ENCODE data around the gene CMTM3.
A peak's percentile ranks its signal among the peaks of the same experiment; 100 is the strongest.
"Not testable (repeated sequence)": the region's sequence is repeated elsewhere in the genome, so short reads cannot be mapped to it uniquely, and the experiment has no call there.

The CMTM3 gene, protein sequence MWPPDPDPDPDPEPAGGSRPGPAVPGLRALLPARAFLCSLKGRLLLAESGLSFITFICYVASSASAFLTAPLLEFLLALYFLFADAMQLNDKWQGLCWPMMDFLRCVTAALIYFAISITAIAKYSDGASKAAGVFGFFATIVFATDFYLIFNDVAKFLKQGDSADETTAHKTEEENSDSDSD

DNA sequence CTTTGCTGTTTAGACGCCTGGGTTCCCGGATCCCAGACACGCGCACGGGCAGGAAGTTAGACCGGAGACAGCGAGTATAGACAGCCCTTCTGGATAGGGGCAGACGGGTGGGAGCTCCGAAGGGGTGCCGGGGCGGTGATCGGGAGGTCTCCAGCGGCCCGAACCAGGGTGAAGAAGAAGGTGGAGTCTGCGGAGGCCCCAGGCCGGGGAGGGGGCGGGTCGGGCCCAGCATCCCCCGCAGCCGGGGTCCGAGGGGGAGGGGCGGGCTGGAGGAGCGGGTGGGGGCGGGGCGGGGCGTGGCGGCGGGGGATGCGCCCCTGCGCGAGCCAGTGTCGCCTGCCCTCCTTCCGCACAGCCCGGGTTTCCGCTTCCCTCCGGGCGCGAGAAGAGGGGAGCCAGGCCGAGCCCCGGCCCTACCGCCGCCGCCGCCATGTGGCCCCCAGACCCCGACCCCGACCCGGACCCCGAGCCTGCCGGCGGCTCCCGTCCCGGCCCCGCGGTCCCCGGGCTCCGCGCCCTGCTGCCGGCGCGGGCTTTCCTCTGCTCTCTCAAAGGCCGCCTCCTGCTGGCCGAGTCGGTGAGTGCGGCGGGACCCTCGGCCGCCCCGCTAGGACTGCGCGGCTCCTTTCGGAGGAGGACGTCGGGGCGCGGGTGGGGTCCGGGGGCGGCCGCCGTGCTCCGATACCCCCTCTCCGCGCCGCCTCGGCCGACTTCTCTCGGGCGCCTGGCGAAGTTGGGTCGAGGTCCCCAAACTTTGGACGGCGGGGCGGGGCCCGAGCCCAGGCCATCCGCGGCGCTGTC, at the start of gene CMTM3:
Gene CMTM3 (plus strand): TSS at position 329 of the 801 bp plus-strand sequence. CDS start 102 bp downstream, at position 431.
- DNase-seq, result peak; percentile 63

- no peak for DNase-seq
Observed at GRCh38 chr16:66560107-66560506, 44.4 kb upstream of the CMTM3 start.

DNA sequence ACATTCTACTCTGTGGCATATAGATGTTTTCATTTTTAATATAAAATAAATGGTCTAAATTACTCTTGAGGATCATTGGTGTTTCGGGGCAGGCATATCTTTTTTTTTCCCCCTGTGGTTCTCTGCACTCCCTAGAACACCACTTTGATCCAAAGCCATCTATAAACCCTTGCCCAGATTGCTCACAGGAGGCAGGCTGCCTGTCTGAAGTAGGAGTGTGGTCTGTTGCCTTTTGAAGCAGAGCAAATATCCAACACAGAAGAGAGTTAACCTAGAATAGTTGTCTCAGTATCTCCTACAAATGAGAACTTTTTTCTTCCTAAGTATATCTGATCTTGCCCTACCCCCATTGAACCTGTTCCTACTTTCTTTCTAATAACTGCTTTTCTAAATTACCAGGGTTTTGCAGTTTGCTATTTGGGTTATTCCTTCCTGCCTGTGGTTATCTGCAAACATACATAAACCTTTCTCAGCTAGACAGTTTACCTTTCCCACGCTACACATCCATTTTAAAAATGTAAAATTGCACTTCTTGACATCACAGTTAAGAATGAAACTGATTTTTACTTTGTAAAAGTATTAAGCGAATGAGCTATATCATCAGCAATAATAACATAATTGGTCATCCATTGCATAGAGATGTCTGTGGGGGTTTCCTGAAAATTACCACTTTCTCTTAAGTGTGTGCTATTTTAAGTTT, 43.0 kb upstream of the CMTM3 start:
- no peak for DNase-seq

DNA sequence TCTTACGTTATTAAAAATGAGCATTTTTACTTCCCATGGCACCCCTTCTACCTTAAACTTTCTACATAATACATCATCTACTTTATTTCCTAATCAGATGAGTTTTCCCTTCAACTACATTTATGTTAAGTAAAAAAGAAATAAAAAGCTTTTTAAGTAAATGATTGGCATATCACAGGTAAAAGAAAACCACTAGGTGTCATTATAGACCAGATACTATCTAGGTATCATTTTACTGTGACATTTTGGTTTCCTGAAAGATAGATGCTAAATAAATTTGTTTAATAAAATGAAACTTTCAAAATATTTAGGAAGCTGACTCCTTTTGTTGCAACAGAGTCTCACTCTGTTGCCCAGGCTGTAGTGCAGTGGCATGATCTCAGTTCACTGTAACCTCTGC, 42.1 kb upstream of the CMTM3 start:
- no peak for DNase-seq

GRCh38 chr16:66562986-66563385, 41.5 kb upstream of the CMTM3 start:
- no peak for DNase-seq

DNA sequence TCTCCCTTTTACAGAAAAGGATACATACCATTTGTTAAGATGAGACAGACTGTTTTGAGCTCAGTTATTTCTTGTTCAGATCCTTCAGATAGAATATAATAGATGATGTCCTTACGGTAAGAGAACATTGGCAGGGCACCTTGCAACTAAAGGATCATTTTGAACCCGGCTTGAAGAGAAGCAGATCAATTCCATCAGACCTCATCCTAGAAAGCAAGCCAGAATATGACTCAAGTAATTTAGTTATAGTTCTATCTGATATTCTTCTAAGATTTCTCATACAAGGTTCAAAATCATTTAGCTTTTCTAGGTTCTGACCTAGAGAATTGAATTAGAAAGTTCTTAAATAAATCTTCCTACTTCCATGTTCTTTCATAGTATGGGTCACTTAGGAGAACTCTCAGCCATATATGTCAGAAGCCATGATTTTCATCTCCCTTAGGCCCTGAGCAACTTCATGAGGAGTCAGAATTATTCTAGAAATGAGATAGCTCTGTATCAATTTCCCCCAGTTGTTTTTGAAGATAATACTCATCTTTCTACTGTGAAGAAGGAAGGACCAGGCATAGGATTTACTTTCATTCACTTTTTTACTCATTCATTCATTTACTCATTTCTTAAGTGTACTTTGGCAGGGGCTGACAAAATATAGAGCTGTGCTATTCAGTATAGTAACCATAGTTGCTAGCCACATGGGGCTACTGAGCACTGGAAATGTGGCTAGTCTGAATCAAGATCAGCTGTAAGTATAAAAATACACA, 40.8 kb upstream of the CMTM3 start:
- no peak for DNase-seq

- DNase-seq, result no peak
Observed at GRCh38 chr16:66566051-66566901, 38.2 kb upstream of the CMTM3 start, which contains the start of gene CMTM1. Gene CMTM1 (plus strand): TSS chr16:66566439. CDS start chr16:66566514, 75 bp downstream.

DNA sequence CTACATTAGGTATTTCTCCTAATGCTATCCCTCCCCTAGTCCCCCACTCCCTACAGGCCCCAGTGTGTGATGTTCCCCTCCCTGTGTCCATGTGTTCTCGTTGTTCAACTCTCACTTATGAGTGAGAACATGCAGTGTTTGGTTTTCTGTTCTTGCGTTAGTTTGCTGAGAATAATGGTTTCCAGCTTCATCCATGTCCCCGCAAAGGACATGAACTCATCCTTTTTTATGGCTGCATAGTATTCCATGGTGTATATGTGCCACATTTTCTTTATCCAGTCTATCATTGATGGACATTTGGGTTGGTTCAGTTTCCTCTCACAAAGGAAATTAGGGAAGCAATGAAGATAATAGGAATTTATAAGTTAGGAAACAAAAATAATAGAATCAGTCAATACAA, 37.2 kb upstream of the CMTM3 start:
- not testable (repeated sequence) for DNase-seq

- no peak for DNase-seq
Observed at GRCh38 chr16:66568355-66568754, 36.1 kb upstream of the CMTM3 start.

DNA sequence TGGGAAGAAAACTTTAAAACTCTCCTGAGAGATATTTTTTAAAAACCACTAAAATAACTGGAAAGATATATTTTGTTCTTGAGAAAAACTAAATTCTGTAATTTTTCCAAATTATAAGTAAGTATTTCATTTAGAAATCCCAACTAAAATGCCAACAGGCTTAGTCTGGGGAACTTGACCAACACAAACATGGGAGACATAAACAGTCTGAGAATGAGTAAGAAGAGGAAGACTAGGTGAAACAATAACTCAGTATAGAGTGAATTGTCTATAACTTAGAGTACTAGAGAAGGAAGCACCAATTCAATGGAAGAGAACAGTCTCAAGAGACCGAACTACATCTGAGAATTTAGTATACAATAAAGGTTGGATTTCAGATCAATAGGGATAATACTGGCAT, 35.4 kb upstream of the CMTM3 start:
- DNase-seq, result no peak

- DNase-seq, result no peak
Observed at GRCh38 chr16:66569827-66570405, 34.6 kb upstream of the CMTM3 start.

- DNase-seq, result no peak
Observed at GRCh38 chr16:66572356-66572755, 32.1 kb upstream of the CMTM3 start.

DNA sequence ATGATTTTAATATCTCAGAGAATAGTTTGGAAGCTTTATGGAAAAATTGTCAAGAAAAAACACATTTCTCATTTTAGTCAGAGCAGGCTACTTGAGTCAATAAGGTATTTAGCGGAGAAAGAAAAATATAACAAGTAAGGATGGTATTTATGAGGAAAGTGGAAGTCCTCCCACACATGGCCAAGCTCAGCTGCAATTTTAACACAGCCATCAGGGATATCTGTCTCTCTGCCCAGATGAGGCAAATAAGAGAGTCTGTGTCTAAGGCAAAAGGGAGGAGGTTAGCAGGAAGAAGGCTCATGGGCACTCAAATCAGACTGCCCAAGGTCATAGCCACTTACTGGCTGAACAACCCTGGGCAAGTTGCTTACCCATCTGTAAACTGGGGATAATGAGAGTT, 30.4 kb upstream of the CMTM3 start:
- no peak for DNase-seq

DNA sequence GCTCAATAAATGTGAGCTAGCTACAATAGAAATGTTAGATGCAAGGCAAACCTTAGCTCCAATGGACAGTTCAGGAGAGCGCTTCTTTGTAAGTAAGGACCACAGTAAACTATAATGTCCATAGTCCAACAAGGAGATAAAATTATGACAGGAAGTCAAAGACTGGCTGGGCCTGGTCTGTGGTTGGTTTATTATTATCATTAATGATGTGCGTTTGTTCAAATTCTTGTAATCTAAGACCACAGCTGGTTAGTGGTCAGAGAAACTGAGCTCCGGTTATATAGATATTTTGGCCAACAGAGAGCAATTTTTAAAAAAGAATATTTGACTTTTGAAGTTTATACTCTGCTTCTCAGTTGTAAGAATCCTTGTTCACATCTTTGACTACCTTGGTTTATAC, 30.0 kb upstream of the CMTM3 start:
- no peak for DNase-seq

- no peak for DNase-seq
Observed at GRCh38 chr16:66575060-66575459, 29.4 kb upstream of the CMTM3 start.

GRCh38 chr16:66576296-66576695, 28.2 kb upstream of the CMTM3 start:
- no peak for DNase-seq

GRCh38 chr16:66578651-66579531, 25.6 kb upstream of the CMTM3 start, which contains the start of gene CMTM2:
Gene CMTM2 (plus strand): TSS chr16:66579463. CDS start chr16:66579608, 145 bp downstream.
- DNase-seq, result no peak

DNA sequence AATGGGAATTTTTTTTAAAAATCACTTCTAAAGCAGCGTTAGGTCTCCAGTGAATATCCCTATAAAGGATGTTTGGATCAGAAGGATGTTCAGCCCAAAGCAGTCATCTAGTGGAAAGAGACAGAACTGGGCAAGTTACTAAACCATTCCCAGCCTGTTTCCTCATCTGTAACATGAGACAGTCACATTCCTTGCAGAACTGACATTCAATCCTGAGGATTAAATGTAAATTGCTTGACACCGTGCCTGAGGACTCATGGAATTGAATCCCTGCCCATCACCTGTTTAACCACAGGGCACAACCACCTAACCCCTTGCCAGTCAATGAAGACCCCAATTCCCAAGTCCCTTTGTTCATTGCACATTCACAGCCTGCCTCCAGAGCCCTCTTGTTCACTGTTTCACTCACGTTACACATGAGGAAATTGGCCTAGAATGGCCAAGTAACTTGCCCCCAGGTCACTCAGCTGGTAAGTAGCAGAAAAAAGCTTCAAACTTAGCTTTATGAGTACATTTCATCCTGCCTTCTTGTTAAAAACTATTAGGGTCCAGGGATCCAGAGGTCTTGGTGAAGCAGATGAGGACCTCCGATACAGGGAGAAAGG, 23.8 kb upstream of the CMTM3 start:
- no peak for DNase-seq

- DNase-seq, result no peak
Observed at GRCh38 chr16:66581246-66581952, 23.1 kb upstream of the CMTM3 start.

All from RPMI8226 (cell line).